Left ventricle myocardium inferior (tissue), 1 donor: ENCODE measurements around the gene IL37. TPM values are rescaled to one million over a fixed set of nuclear protein-coding genes. Genes with fewer than 3 reads are reported as not detected.

Source experiments
- total RNA-seq: library from RNA; stranded (reverse); fragmentation: NEBNext Ultra II Directional; extraction: Animal tissue kit (Norgen Biotek cat#: 25700); gene quantifications from one replicate; pipeline ENCODE4 v1.2.1, GENCODE V29; 2021
- donor health status: DM: no; HTN: yes; CAD: no; lungs with severe emphysema.

The IL37 gene
- total RNA-seq, 1 donor from 2014 or later: not detected

Other genes with a start within 250 kb of the IL37 start
- gene NT5DC4, start 190.1 kb upstream of the IL37 start, total RNA-seq: not detected
- 0.38 TPM for gene CKAP2L, start 146.6 kb upstream of the IL37 start, total RNA-seq
- gene IL1A, start 126.7 kb upstream of the IL37 start, total RNA-seq: not detected
- 0.27 TPM for gene IL1B, start 74.4 kb upstream of the IL37 start, total RNA-seq
- not detected for gene IL36G, start 66.8 kb downstream of the IL37 start, total RNA-seq
- not detected for gene IL36A, start 94.3 kb downstream of the IL37 start, total RNA-seq
- gene IL36B, start 141.7 kb downstream of the IL37 start, total RNA-seq: not detected
- gene IL36RN, start 148.0 kb downstream of the IL37 start, total RNA-seq: not detected
- gene IL1F10, start 156.8 kb downstream of the IL37 start, total RNA-seq: not detected
- 0.33 TPM for gene IL1RN, start 216.4 kb downstream of the IL37 start, total RNA-seq